Mesenchymal stem cell (in vitro differentiated cells and primary cell): ENCODE results near the gene HSF2BP.

Source experiments
- DNase-seq: peaks from one replicate; pipeline ENCODE4 v3.0.0-alpha.2; 2013
- H2AFZ ChIP-seq: one replicate; pipeline ENCODE4 v1.6.1; 2013; ENCODE audit warnings: low read depth, mild to moderate bottlenecking, control low read depth, inconsistent platforms, low read length, moderate library complexity
- H2AK5ac ChIP-seq: 2 replicates; pipeline ENCODE4 v1.6.1; 2013; ENCODE audit warnings: low read length, moderate library complexity, mild to moderate bottlenecking, inconsistent platforms; ENCODE audit not compliant: severe bottlenecking
- H2BK120ac ChIP-seq: one replicate; pipeline ENCODE4 v1.6.1; 2013; ENCODE audit warnings: low read depth, mild to moderate bottlenecking, inconsistent platforms, low read length, moderate library complexity
- H2BK12ac ChIP-seq, 2 experiments: one replicate each; pipeline ENCODE4 v1.6.1; 2013; ENCODE audit warnings: inconsistent platforms in 2 of 2, low read length in 2 of 2, mild to moderate bottlenecking in 2 of 2, moderate library complexity in 2 of 2, control low read depth in 1 of 2
- H2BK15ac ChIP-seq: one replicate; pipeline ENCODE4 v1.6.1; 2013; ENCODE audit warnings: mild to moderate bottlenecking, low read depth, inconsistent platforms; ENCODE audit not compliant: poor library complexity, severe bottlenecking
- H2BK5ac ChIP-seq: 2 replicates; pipeline ENCODE4 v1.6.1; 2013; ENCODE audit warnings: low read depth, mild to moderate bottlenecking, low read length, control low read depth, inconsistent platforms; ENCODE audit not compliant: poor library complexity, severe bottlenecking
- H3K14ac ChIP-seq, 2 experiments: one replicate each; pipeline ENCODE4 v1.6.1; 2013; ENCODE audit warnings: inconsistent platforms in 2 of 2, low read length in 2 of 2, control low read depth in 1 of 2, mild to moderate bottlenecking in 1 of 2, moderate library complexity in 1 of 2
- H3K18ac ChIP-seq, 2 experiments: one replicate each; pipeline ENCODE4 v1.6.1; 2013; ENCODE audit warnings: inconsistent platforms in 2 of 2, low read length in 2 of 2, control low read depth in 1 of 2, low read depth in 1 of 2, mild to moderate bottlenecking in 1 of 2
- H3K23ac ChIP-seq, 2 experiments: one replicate each; pipeline ENCODE4 v1.6.1; 2013; ENCODE audit warnings: inconsistent platforms in 2 of 2, low read length in 2 of 2, mild to moderate bottlenecking in 2 of 2, moderate library complexity in 2 of 2, control low read depth in 1 of 2
- H3K27ac ChIP-seq: 2 replicates; pipeline ENCODE4 v1.5.1; 2013; ENCODE audit warnings: mild to moderate bottlenecking, moderate library complexity, low read length, control low read depth, inconsistent platforms; ENCODE audit not compliant: poor library complexity, severe bottlenecking
- H3K27me3 ChIP-seq, 2 experiments: 2 replicates each; pipeline versions ENCODE4 v1.6.1 to v1.7.0; 2013; ENCODE audit warnings: low read length in 2 of 2, mild to moderate bottlenecking in 2 of 2, moderate library complexity in 2 of 2, control low read depth in 1 of 2, inconsistent platforms in 1 of 2; ENCODE audit not compliant: control insufficient read depth in 1 of 2, insufficient read depth in 1 of 2
- H3K36me3 ChIP-seq, 2 experiments: 2 replicates each; pipeline versions ENCODE4 v1.6.1 to v1.7.0; 2013; ENCODE audit warnings: low read length in 2 of 2, control low read depth in 1 of 2, inconsistent platforms in 1 of 2, low read depth in 1 of 2, mild to moderate bottlenecking in 1 of 2; ENCODE audit not compliant: insufficient read depth in 2 of 2, control insufficient read depth in 1 of 2
- H3K4ac ChIP-seq, 2 experiments: one replicate each; pipeline ENCODE4 v1.6.1; 2013; ENCODE audit warnings: inconsistent platforms in 2 of 2, low read length in 2 of 2, mild to moderate bottlenecking in 2 of 2, moderate library complexity in 2 of 2, control low read depth in 1 of 2, low read depth in 1 of 2
- H3K4me1 ChIP-seq: 2 replicates; pipeline ENCODE4 v1.6.1; 2013; ENCODE audit warnings: low read depth, low read length, control low read depth; ENCODE audit not compliant: control insufficient read depth, insufficient read depth
- H3K4me2 ChIP-seq: 2 replicates; pipeline ENCODE4 v1.6.1; 2013; ENCODE audit warnings: low read length, mild to moderate bottlenecking, inconsistent platforms; ENCODE audit not compliant: poor library complexity, severe bottlenecking
- H3K4me3 ChIP-seq, 2 experiments: 2 replicates each; pipeline versions ENCODE4 v1.5.1 to v1.7.0; 2013; ENCODE audit warnings: low read length in 2 of 2, mild to moderate bottlenecking in 2 of 2, control low read depth in 1 of 2, low read depth in 1 of 2; ENCODE audit not compliant: insufficient read depth in 1 of 2
- H3K79me1 ChIP-seq: replicated peaks from 2 replicates; pipeline ENCODE4 v1.6.1; 2013; ENCODE audit warnings: mild to moderate bottlenecking, control low read depth, low read length, inconsistent platforms; ENCODE audit not compliant: poor library complexity, severe bottlenecking
- H3K9ac ChIP-seq: 2 replicates; pipeline ENCODE4 v1.7.0; 2013; ENCODE audit warnings: mild to moderate bottlenecking, low read length, moderate library complexity
- H3K9me3 ChIP-seq: 2 replicates; pipeline ENCODE4 v1.7.0; 2013; ENCODE audit warnings: mild to moderate bottlenecking, low read length; ENCODE audit not compliant: control insufficient read depth
- H4K8ac ChIP-seq: one replicate; pipeline ENCODE4 v1.6.1; 2013; ENCODE audit warnings: inconsistent platforms, mild to moderate bottlenecking, low read length, moderate library complexity
- H4K91ac ChIP-seq: one replicate; pipeline ENCODE4 v1.6.1; 2013; ENCODE audit warnings: mild to moderate bottlenecking, low read length, inconsistent platforms
- WGBS: methylation state at CpG from one replicate; pipeline ENCODE4 v1.1.7; 2013; ENCODE audit warnings: mixed read lengths; 5-methylcytosine and 5-hydroxymethylcytosine counted together

HSF2BP gene

DNA sequence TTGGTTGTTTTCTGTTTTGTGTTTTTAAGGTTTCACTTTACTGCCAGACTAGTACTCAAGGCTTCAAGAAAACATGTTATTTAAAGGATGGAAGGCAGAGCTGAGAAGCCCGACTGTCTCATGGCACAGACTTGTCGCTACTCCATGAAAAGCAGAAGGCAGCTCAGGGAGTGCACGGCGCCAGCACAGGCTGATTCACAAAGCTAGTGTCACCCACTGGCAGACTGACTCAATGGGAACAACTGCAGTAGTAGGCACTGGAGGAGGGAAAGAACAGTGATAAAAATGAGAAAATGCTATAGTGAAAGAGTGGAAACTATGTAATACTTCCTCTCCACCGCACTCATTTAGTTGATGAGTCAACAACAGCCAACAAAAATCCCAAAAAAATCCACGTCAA lies 14.7 kb downstream of the HSF2BP start:
- Histone ChIP-seq H2BK12ac (peak overlapping the region in 1 of 2 experiments; percentile 26), H2AFZ (no peak overlapping the region), H3K18ac (no peak overlapping the region), H3K9ac (peak overlapping the region; percentile 83), H4K91ac (no peak overlapping the region), H3K14ac (no peak overlapping the region), H2BK120ac (no peak overlapping the region), H3K27ac (no peak overlapping the region), H3K4me3 (no peak overlapping the region), H3K4me2 (no peak overlapping the region), H2BK15ac (no peak overlapping the region), H2BK5ac (no peak overlapping the region), H3K23ac (no peak overlapping the region), H3K36me3 (no peaks in the 10 kb centered on the region), H3K4ac (no peak overlapping the region), H2AK5ac (no peak overlapping the region), H3K27me3 (no peaks in the 10 kb centered on the region), H4K8ac (no peak overlapping the region), H3K9me3 (no peaks in the 10 kb centered on the region), H3K79me1 (no peaks in the 10 kb centered on the region), H3K4me1 (peaks cover 4% of the 10 kb centered on the region)
- WGBS, result 56% methylated on average over 6 of the region's 6 CpGs
- peak; percentile 79 for DNase-seq

GRCh38 chr21:43644071-43644470 lies 15.2 kb downstream of the HSF2BP start:
- no peak overlapping the region for H2BK12ac ChIP-seq
- 92% methylated on average over 3 of the region's 4 CpGs for WGBS
- peak overlapping the region; percentile 56 for H3K9ac ChIP-seq
- H3K79me1 ChIP-seq, result no peaks in the 10 kb centered on the region
- H3K27ac ChIP-seq, result no peak overlapping the region
- no peak overlapping the region for H4K91ac ChIP-seq
- H2BK15ac ChIP-seq, result no peak overlapping the region
- H3K27me3 ChIP-seq, result no peaks in the 10 kb centered on the region
- no peak for DNase-seq
- no peak overlapping the region for H4K8ac ChIP-seq
- no peak overlapping the region for H3K4ac ChIP-seq
- H2AFZ ChIP-seq, result no peak overlapping the region
- no peak overlapping the region for H3K4me3 ChIP-seq
- H2AK5ac ChIP-seq, result no peak overlapping the region
- H3K4me2 ChIP-seq, result no peak overlapping the region
- H3K36me3 ChIP-seq, result no peaks in the 10 kb centered on the region
- H3K4me1 ChIP-seq, result peaks cover 4% of the 10 kb centered on the region
- H3K14ac ChIP-seq, result no peak overlapping the region
- no peak overlapping the region for H3K23ac ChIP-seq
- peak overlapping the region in 1 of 2 experiments; percentile 81 for H3K18ac ChIP-seq
- H2BK5ac ChIP-seq, result no peak overlapping the region
- no peaks in the 10 kb centered on the region for H3K9me3 ChIP-seq
- no peak overlapping the region for H2BK120ac ChIP-seq

DNA sequence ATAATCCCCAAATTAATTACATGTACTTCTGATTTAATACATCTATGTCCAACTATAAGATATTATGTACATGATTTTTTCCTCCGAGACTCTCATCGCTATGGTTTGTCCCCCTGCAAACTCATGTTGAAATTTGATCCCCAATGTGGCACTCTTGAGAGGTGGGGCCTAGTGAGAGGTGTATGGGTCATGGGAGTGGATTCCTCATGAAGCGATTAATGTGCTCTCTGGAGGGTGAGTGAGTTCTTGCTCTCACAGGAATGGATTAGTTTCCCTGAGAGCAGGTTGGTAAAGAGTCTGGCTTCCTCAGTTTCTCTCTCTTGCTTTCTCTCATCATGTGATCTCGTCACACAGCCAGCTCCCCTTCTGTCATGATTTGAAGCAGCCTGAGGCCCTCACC lies 16.1 kb downstream of the HSF2BP start:
- H2BK120ac ChIP-seq, result no peak overlapping the region
- peaks cover 4% of the 10 kb centered on the region for H3K4me1 ChIP-seq
- no peaks in the 10 kb centered on the region for H3K36me3 ChIP-seq
- no peak overlapping the region for H3K4ac ChIP-seq
- no peak overlapping the region for H3K23ac ChIP-seq
- H2BK12ac ChIP-seq, result no peak overlapping the region
- H2BK15ac ChIP-seq, result no peak overlapping the region
- no peak overlapping the region for H3K27ac ChIP-seq
- H2AFZ ChIP-seq, result no peak overlapping the region
- no peak overlapping the region for H3K4me2 ChIP-seq
- no peak overlapping the region for H3K14ac ChIP-seq
- H2AK5ac ChIP-seq, result peak overlapping the region; percentile 64
- no peaks in the 10 kb centered on the region for H3K27me3 ChIP-seq
- no peak overlapping the region for H4K8ac ChIP-seq
- H4K91ac ChIP-seq, result no peak overlapping the region
- H2BK5ac ChIP-seq, result no peak overlapping the region
- no peak for DNase-seq
- 95% methylated on average over 4 of the region's 4 CpGs for WGBS
- no peaks in the 10 kb centered on the region for H3K9me3 ChIP-seq
- H3K4me3 ChIP-seq, result no peak overlapping the region
- no peaks in the 10 kb centered on the region for H3K79me1 ChIP-seq
- no peak overlapping the region for H3K9ac ChIP-seq
- no peak overlapping the region for H3K18ac ChIP-seq

DNA sequence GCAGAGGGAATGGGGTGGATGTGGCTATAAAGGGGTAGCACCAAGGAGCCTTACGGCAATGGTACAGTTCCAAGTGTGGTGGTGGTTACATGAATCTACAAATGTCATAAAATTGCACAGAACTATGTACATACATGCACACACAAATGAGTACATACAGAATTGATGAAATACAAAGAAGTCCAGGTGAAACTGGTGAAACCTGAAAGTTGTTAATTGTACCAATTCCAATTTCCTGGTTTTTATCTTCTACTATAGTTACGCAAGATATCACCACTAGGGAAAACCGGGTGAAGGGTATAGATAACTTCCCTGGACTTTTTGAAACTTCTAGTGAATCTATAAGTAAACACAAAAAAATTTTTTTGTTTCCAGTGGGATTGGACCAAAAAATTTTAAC lies 18.9 kb downstream of the HSF2BP start:
- H2BK120ac ChIP-seq, result no peak overlapping the region
- no peak overlapping the region for H2AK5ac ChIP-seq
- no peak overlapping the region for H3K14ac ChIP-seq
- no peaks in the 10 kb centered on the region for H3K79me1 ChIP-seq
- H3K27me3 ChIP-seq, result no peaks in the 10 kb centered on the region
- no peak overlapping the region for H3K23ac ChIP-seq
- H3K9me3 ChIP-seq, result no peaks in the 10 kb centered on the region
- no peak overlapping the region for H3K4me3 ChIP-seq
- H4K8ac ChIP-seq, result no peak overlapping the region
- no peak for DNase-seq
- no peak overlapping the region for H2BK15ac ChIP-seq
- H3K18ac ChIP-seq, result peak overlapping the region in 1 of 2 experiments; percentile 72
- peaks cover 4% of the 10 kb centered on the region for H3K4me1 ChIP-seq
- H3K4ac ChIP-seq, result peak overlapping the region in 1 of 2 experiments; percentile 59
- no peak overlapping the region for H4K91ac ChIP-seq
- WGBS, result no CpG with 5 or more reads among the region's 3 CpGs
- H3K27ac ChIP-seq, result no peak overlapping the region
- peak overlapping the region in 1 of 2 experiments; percentile 77 for H2BK12ac ChIP-seq
- no peak overlapping the region for H2BK5ac ChIP-seq
- H2AFZ ChIP-seq, result no peak overlapping the region
- H3K4me2 ChIP-seq, result no peak overlapping the region
- no peak overlapping the region for H3K9ac ChIP-seq
- H3K36me3 ChIP-seq, result no peaks in the 10 kb centered on the region
